Activated naive CD4-positive, alpha-beta T cell treated with anti-CD3 and anti-CD28 coated beads, Interleukin-2, amount 10 ng/mL, durations not matched to agents 5 hours and 36 hours (primary cell): ENCODE measurements around the gene WIPF3. TPM values are rescaled to one million over a fixed set of nuclear protein-coding genes. Genes with fewer than 3 reads are reported as not detected.

Experiments used
- total RNA-seq, 2 experiments: library from RNA; stranded (reverse); gene quantifications; one replicate each; pipeline ENCODE4 v1.2.3, GENCODE V29; 2021

The WIPF3 gene
- total RNA-seq, result not detected

DNA sequence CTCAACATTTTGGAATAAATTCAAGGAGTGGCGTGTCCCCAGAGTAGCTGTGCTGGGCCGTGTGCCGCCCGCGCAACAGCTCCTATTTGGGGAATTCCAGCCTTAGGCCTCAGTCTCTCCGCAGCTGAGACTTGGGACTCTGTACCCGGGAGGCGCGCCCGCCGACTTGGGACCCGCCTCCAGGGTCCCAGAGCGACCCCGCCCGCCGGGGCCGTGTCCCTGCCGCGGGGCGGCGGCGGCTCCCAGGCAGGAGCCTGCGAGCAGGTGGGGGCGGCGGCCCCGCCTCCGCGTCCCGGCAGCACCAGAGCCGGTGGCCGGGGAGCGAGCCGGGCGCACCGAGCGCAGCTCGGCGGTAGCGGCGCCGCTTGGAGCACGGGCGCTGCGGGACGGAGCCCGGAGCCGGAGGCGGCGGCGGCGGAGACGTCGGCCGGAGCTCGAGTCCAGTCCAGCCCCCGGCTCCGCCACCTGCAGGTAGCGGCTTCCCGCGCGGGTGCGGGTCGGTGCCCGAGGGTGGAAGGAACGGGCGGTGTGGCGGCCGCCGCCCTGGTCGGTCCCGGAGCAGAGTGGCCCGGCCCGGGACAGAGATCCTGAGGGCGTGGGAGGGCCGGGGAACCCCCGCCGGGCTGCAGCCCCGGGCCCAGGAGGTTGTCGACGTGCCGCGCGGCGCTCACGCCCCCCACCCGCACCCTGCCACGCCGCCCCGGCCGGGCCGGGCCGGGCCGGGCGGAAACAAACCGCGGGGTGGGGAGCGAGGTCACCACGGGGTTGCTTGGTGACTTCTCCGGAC lies at the start of gene WIPF3:
WIPF3 (plus strand) TSS at position 301 of the 787 bp plus-strand sequence. CDS start 28,217 bp downstream, outside the sequence.

Other genes with a start within 250 kb of the WIPF3 start
- not detected for gene PRR15, start 242.7 kb upstream of the WIPF3 start, total RNA-seq
- 1 to 10 TPM in 1 of 2 experiments, under 1 TPM in 1; 0.68 to 1.0 TPM for gene SCRN1, start 183.3 kb downstream of the WIPF3 start, total RNA-seq
- 1 to 10 TPM; 5.3 to 6.4 TPM for gene FKBP14, start 220.2 kb downstream of the WIPF3 start, total RNA-seq
- 1 to 10 TPM; 7.1 to 9.7 TPM for gene PLEKHA8, start 221.9 kb downstream of the WIPF3 start, total RNA-seq